Peyer's patch (tissue), 4 donors: Measurements from ENCODE around the gene ALG6. TPM values are rescaled to one million over a fixed set of nuclear protein-coding genes. Genes with fewer than 3 reads are reported as not detected.

Experiments
- DNase-seq, 3 donors: peaks; one replicate each; pipeline ENCODE4 v3.0.0-alpha.2; 2017 to 2019
- H3K27ac ChIP-seq, 4 donors: fragments of 200-600 bp; sonication (generic); one replicate each; pipeline ENCODE4 v1.5.1; 2016 to 2019
- H3K27me3 ChIP-seq, 2 donors: fragments of 200-600 bp; sonication (generic); one replicate each; pipeline ENCODE4 v1.5.1; 2019
- H3K36me3 ChIP-seq, 3 donors: fragments of 200-600 bp; sonication (generic); one replicate each; pipeline ENCODE4 v1.5.1; 2016 to 2019
- H3K4me1 ChIP-seq, 4 donors: fragments of 200-600 bp; sonication (generic); one replicate each; pipeline ENCODE4 v1.5.1; 2016 to 2019
- H3K4me3 ChIP-seq, 4 donors: fragments of 200-600 bp; sonication (generic); 1 replicate in 3 of 4; 2 replicates in 1 of 4; pipeline ENCODE4 v1.5.1; 2016 to 2019; ENCODE audit warnings: mild to moderate bottlenecking in 1 of 4
- H3K9me3 ChIP-seq, 4 donors: fragments of 200-600 bp; sonication (generic); one replicate each; pipeline ENCODE4 v1.5.1; 2016 to 2019; ENCODE audit warnings: mild to moderate bottlenecking in 1 of 4
- CTCF ChIP-seq, 6 experiments: fragments of 450-650 bp in 4 of 6; fragments of 200-600 bp in 2 of 6; sonication (generic) in 1 of 6; IDR thresholded peaks; one replicate each; pipeline ENCODE4 v1.5.1; 2017 to 2019; ENCODE audit warnings: antibody characterized with exemption in 6 of 6, mild to moderate bottlenecking in 3 of 6, moderate library complexity in 1 of 6
- POLR2A ChIP-seq, 2 donors: fragments of 450-650 bp; IDR thresholded peaks; one replicate each; pipeline ENCODE4 v1.5.1; 2017; ENCODE audit warnings: antibody characterized with exemption in 2 of 2, mild to moderate bottlenecking in 2 of 2, moderate library complexity in 2 of 2
- small RNA-seq, 2 donors: library from RNA; depleted of rRNA; stranded (forward); fragments of <200 nt; gene quantifications; one replicate each; pipeline ENCODE3, GENCODE V24; 2016
- total RNA-seq, 4 donors: library from RNA; depleted of rRNA; stranded (reverse); fragments of >200 nt; gene quantifications; one replicate each; pipeline ENCODE4 v1.1.0, GENCODE V29; 2016

The ALG6 gene
- total RNA-seq, 4 donors from 2014 or later: 10.8 to 46.2 (median 20.7) TPM

GRCh38 chr1:63480057-63480456 lies 112.6 kb downstream of the ALG6 start:
- H3K4me1 ChIP-seq: no peaks in the 10 kb centered on the region
- no peak overlapping the region for H3K27ac ChIP-seq
- H3K4me3 ChIP-seq: no peak overlapping the region
- no peak for DNase-seq
- no peaks in the 10 kb centered on the region for H3K9me3 ChIP-seq
- TF ChIP-seq CTCF (IDR thresholded peaks at IDR 0.05) (no peak), POLR2A (IDR thresholded peaks at IDR 0.05) (no peak)
- no peaks in the 10 kb centered on the region for H3K27me3 ChIP-seq
- H3K36me3 ChIP-seq: no peaks in the 10 kb centered on the region

GRCh38 chr1:63486629-63487028 lies 119.2 kb downstream of the ALG6 start:
- DNase-seq: no peak
- Histone ChIP-seq H3K27me3 (no peaks in the 10 kb centered on the region), H3K27ac (no peak overlapping the region), H3K9me3 (no peaks in the 10 kb centered on the region), H3K4me1 (no peaks in the 10 kb centered on the region), H3K4me3 (no peak overlapping the region), H3K36me3 (no peaks in the 10 kb centered on the region)
- TF ChIP-seq POLR2A (IDR thresholded peaks at IDR 0.05) (no peak), CTCF (IDR thresholded peaks at IDR 0.05) (no peak)

GRCh38 chr1:63487336-63488065 lies 120.1 kb downstream of the ALG6 start:
- DNase-seq: no peak
- H3K27ac ChIP-seq: no peak overlapping the region

More at GRCh38 chr1:63487336-63488065, 120.1 kb downstream of the ALG6 start:
- no peaks in the 10 kb centered on the region for H3K4me1 ChIP-seq
- TF ChIP-seq POLR2A (IDR thresholded peaks at IDR 0.05) (no peak), CTCF (IDR thresholded peaks at IDR 0.05) (no peak)
- no peak overlapping the region for H3K4me3 ChIP-seq
- H3K36me3 ChIP-seq: no peaks in the 10 kb centered on the region
- H3K27me3 ChIP-seq: no peaks in the 10 kb centered on the region
- H3K9me3 ChIP-seq: no peaks in the 10 kb centered on the region

Small RNA genes within 50 kb of the gene (small RNA-seq; reads per million reads assigned to genes)
- gene MIR6068 (0 to 0.35 reads per million in 2 donors), gene RF00019 (0 reads per million in 2 donors)

Other genes starting within 250 kb of the ALG6 start
- gene FOXD3, start 45.1 kb upstream of the ALG6 start, total RNA-seq: not detected
- 10 to 100 TPM in 1 of 4 donors, 1 to 10 TPM in 3; 4.7 to 42.9 (median 5.7) TPM for gene ITGB3BP, start 155.6 kb downstream of the ALG6 start, total RNA-seq
- 10 to 100 TPM in 1 of 4 donors, 1 to 10 TPM in 3; 2.1 to 10.7 (median 5.3) TPM for gene EFCAB7, start 155.9 kb downstream of the ALG6 start, total RNA-seq
- 10 to 100 TPM; 62.7 to 97.2 (median 75.3) TPM for gene PGM1, start 225.8 kb downstream of the ALG6 start, total RNA-seq